K562 (cell line): ENCODE measurements around the gene PRM2. TPM values are rescaled to one million over a fixed set of nuclear protein-coding genes. Genes with fewer than 3 reads are reported as not detected.

Source experiments
- ARID1B ChIP-seq: fragments of 450-650 bp; IDR thresholded peaks from 2 replicates; pipeline ENCODE4 v1.6.1; 2016; ENCODE audit warnings: antibody characterized with exemption, mild to moderate bottlenecking, inconsistent platforms
- BCL6 ChIP-seq: fragments of 250-450 bp; sonication (Bioruptor Pico); IDR thresholded peaks from 2 replicates; pipeline ENCODE4 v1.4.0; 2020
- CCAR2 ChIP-seq: fragments of 200-400 bp; formaldehyde crosslinking; IDR thresholded peaks from 2 replicates; pipeline ENCODE4 v1.6.1; 2017; ENCODE audit warnings: mild to moderate bottlenecking, low read depth, low read length
- CHD4 ChIP-seq: fragments of 200-600 bp; sonication (generic); IDR thresholded peaks from 3 replicates; pipeline ENCODE4 v1.6.1; 2012; ENCODE audit warnings: low read depth, mild to moderate bottlenecking, mixed read lengths, low read length, inconsistent platforms; ENCODE audit not compliant: insufficient read depth, insufficient replicate concordance, poor library complexity, severe bottlenecking
- MLLT1 ChIP-seq, 2 experiments: fragments of 450-650 bp; IDR thresholded peaks; 2 replicates each; pipeline ENCODE4 v1.6.1; 2016
- NFE2L1 ChIP-seq: fragments of 450-650 bp; IDR thresholded peaks from 2 replicates; pipeline ENCODE4 v1.6.1; 2016; ENCODE audit warnings: missing genetic modification characterization, low read depth, mild to moderate bottlenecking, missing compliant biosample characterization, moderate library complexity, borderline replicate concordance
- SAP30 ChIP-seq: fragments of 200-600 bp; sonication (generic); IDR thresholded peaks from 2 replicates; pipeline ENCODE4 v1.6.1; 2012; ENCODE audit warnings: borderline replicate concordance, low read depth, mild to moderate bottlenecking, moderate library complexity, low read length, control low read depth, inconsistent platforms; ENCODE audit not compliant: insufficient read depth, poor library complexity, severe bottlenecking
- SLC30A9 ChIP-seq: fragments of 250-450 bp; sonication (Bioruptor Pico); IDR thresholded peaks from 2 replicates; pipeline ENCODE4 v1.8.0; 2022; ENCODE audit warnings: mild to moderate bottlenecking, moderate library complexity
- TARDBP ChIP-seq: fragments of 450-650 bp; IDR thresholded peaks from 2 replicates; pipeline ENCODE4 v1.6.1; 2016
- TCF3 ChIP-seq: sonication (generic); formaldehyde crosslinking; IDR thresholded peaks from 2 replicates; pipeline ENCODE4 v1.4.0; 2020; ENCODE audit warnings: mild to moderate bottlenecking, missing genetic modification reagents
- TCF7L2 ChIP-seq: fragments of 150-350 bp; IDR thresholded peaks from 2 replicates; pipeline ENCODE4 v1.6.1; 2016; ENCODE audit warnings: low read depth, mild to moderate bottlenecking, low read length, moderate library complexity
- ZBTB40 ChIP-seq, 2 experiments: fragments of 450-650 bp in 1 of 2; sonication (generic) in 1 of 2; formaldehyde crosslinking in 1 of 2; IDR thresholded peaks; 2 replicates each; pipeline versions ENCODE4 v1.7.1 to v1.9.0; 2016 to 2022; ENCODE audit warnings: inconsistent platforms in 1 of 2, mild to moderate bottlenecking in 1 of 2, missing genetic modification reagents in 1 of 2
- ZNF121 ChIP-seq: sonication (generic); formaldehyde crosslinking; conservative IDR thresholded peaks from 2 replicates; pipeline ENCODE4 v1.8.0; 2022; ENCODE audit warnings: missing genetic modification reagents
- ZNF431 ChIP-seq: sonication (generic); formaldehyde crosslinking; IDR thresholded peaks from 2 replicates; pipeline ENCODE4 v1.8.0; 2022; ENCODE audit warnings: mild to moderate bottlenecking, missing genetic modification reagents
- ZNF436 ChIP-seq: fragments of 250-450, 450-650 bp; sonication (Bioruptor Pico); formaldehyde crosslinking; IDR thresholded peaks from 2 replicates; pipeline ENCODE4 v1.7.0; 2020; ENCODE audit warnings: mild to moderate bottlenecking
- ZNF583 ChIP-seq: fragments of 250-450 bp; sonication (Bioruptor Pico); IDR thresholded peaks from 2 replicates; pipeline ENCODE4 v1.4.0; 2020
- ZNF586 ChIP-seq: fragments of 450-650 bp; formaldehyde crosslinking; conservative IDR thresholded peaks from 2 replicates; pipeline ENCODE4 v1.4.0; 2020; ENCODE audit warnings: mild to moderate bottlenecking, moderate library complexity
- polyA plus RNA-seq, 8 experiments: library from polyadenylated mRNA; depleted of rRNA in 4 of 8; stranded (reverse) in 5 of 8; unstranded in 3 of 8; fragments of >200 nt; fragmentation: Nextera tagmentation in 2 of 8; fragmentation: Illumina TruSeq in 1 of 8; extraction: Ambion mirVana in 2 of 8; extraction: Trizol in 1 of 8; gene quantifications; 2 replicates each; pipeline versions ENCODE4 v1.2.1 to v1.2.3, GENCODE V29; 2011 to 2014; ENCODE audit warnings: inconsistent platforms in 1 of 8, missing spikeins in 1 of 8
- total RNA-seq, 7 experiments: library from RNA; depleted of rRNA in 6 of 7; stranded (reverse); fragments of >200 nt in 6 of 7; fragmentation: Illumina TruSeq in 2 of 7; extraction: Trizol in 2 of 7; gene quantifications; 2 replicates each; pipeline versions ENCODE4 v1.2.1 to v1.2.3, GENCODE V29; 2011 to 2021; ENCODE audit warnings: low replicate concordance in 1 of 7

Gene PRM2
- total and polyA plus RNA-seq, 9 of the 15 experiments (the other 6 are each of a cell fraction or from before 2014, with no cell fraction given) = not detected

- TF ChIP-seq ZBTB40 (IDR thresholded peaks at IDR 0.05) = peak; percentile 55; the same call in 1 of the 2 replicates
- no peak for TF ChIP-seq ZBTB40 (CRISPR knock-in tag; IDR thresholded peaks at IDR 0.05)
- no peak for TF ChIP-seq ZNF586 (CRISPR knock-in tag)
- no peak for TF ChIP-seq SLC30A9 (CRISPR knock-in tag)
- TF ChIP-seq BCL6 (CRISPR knock-in tag) = no peak
- TF ChIP-seq CCAR2 = no peak
- TF ChIP-seq TCF7L2 = no peak
- no peak for TF ChIP-seq CHD4
- TF ChIP-seq ZNF121 = no peak
- TF ChIP-seq TCF3 = peak; percentile 30; the same call in 1 of the 2 replicates
- peak; percentile 90 for TF ChIP-seq SAP30
- TF ChIP-seq ZNF431 (CRISPR knock-in tag) = peak; percentile 62
- no peak for TF ChIP-seq TARDBP
- no peak for TF ChIP-seq ZNF583 (CRISPR knock-in tag)
- TF ChIP-seq ARID1B = no peak; the same call in 1 of the 2 replicates
- no peak for TF ChIP-seq NFE2L1 (tag)
- no peak for TF ChIP-seq ZNF436 (CRISPR knock-in tag)
- peak in 1 of 2 experiments; percentile 73; a peak in 2 of 4 replicates for TF ChIP-seq MLLT1 (IDR thresholded peaks at IDR 0.05)
Measured at GRCh38 chr16:11255737-11256660, 20.3 kb downstream of the PRM2 start, which contains the start of gene SOCS1 (continued).
